ENCODE measurements around the gene COMMD10.
"Not testable (repeated sequence)": the region's sequence is repeated elsewhere in the genome, so short reads cannot be mapped to it uniquely, and the experiment has no call there.

Gene COMMD10

GRCh38 chr5:116084871-116085715 lies at the start of gene COMMD10:
TSS of gene COMMD10 (plus strand) at chr5:116085025.
- peak; percentile 63 for DNase-seq (ENCODE audit: low read depth, low spot score)

GRCh38 chr5:116035123-116035522 lies 49.7 kb upstream of the COMMD10 start:
- DNase-seq (ENCODE audit: low read depth, low spot score): no peak

- no peak for DNase-seq (ENCODE audit: low read depth, low spot score)
Observed at GRCh38 chr5:116037236-116037822, 47.5 kb upstream of the COMMD10 start.

- no peak for DNase-seq (ENCODE audit: low read depth, low spot score)
Observed at GRCh38 chr5:116038817-116039216, 46.0 kb upstream of the COMMD10 start.

GRCh38 chr5:116042375-116042774 lies 42.5 kb upstream of the COMMD10 start:
- no peak for DNase-seq (ENCODE audit: low read depth, low spot score)

GRCh38 chr5:116044073-116044472 lies 40.8 kb upstream of the COMMD10 start:
- no peak for DNase-seq (ENCODE audit: low read depth, low spot score)

- DNase-seq (ENCODE audit: low read depth, low spot score): no peak
Observed at GRCh38 chr5:116045821-116046220, 39.0 kb upstream of the COMMD10 start.

GRCh38 chr5:116046261-116046660 lies 38.6 kb upstream of the COMMD10 start:
- DNase-seq (ENCODE audit: low read depth, low spot score): no peak

GRCh38 chr5:116046823-116047222 lies 38.0 kb upstream of the COMMD10 start:
- no peak for DNase-seq (ENCODE audit: low read depth, low spot score)

- DNase-seq (ENCODE audit: low read depth, low spot score): no peak
Observed at GRCh38 chr5:116058346-116058936, 26.4 kb upstream of the COMMD10 start.

GRCh38 chr5:116062352-116062751 lies 22.5 kb upstream of the COMMD10 start:
- DNase-seq (ENCODE audit: low read depth, low spot score): no peak

- no peak for DNase-seq (ENCODE audit: low read depth, low spot score)
Observed at GRCh38 chr5:116063950-116064349, 20.9 kb upstream of the COMMD10 start.

- no peak for DNase-seq (ENCODE audit: low read depth, low spot score)
Observed at GRCh38 chr5:116068028-116068632, 16.7 kb upstream of the COMMD10 start.

- DNase-seq (ENCODE audit: low read depth, low spot score): no peak
Observed at GRCh38 chr5:116071211-116071610, 13.6 kb upstream of the COMMD10 start.

GRCh38 chr5:116075191-116075831 lies 9.5 kb upstream of the COMMD10 start:
- DNase-seq (ENCODE audit: low read depth, low spot score): no peak

GRCh38 chr5:116076496-116076895 lies 8.3 kb upstream of the COMMD10 start:
- DNase-seq (ENCODE audit: low read depth, low spot score): no peak

GRCh38 chr5:116078199-116078598 lies 6.6 kb upstream of the COMMD10 start:
- no peak for DNase-seq (ENCODE audit: low read depth, low spot score)

GRCh38 chr5:116084287-116084691 lies 536 bp upstream of the COMMD10 start:
- DNase-seq (ENCODE audit: low read depth, low spot score): no peak

GRCh38 chr5:116086309-116086708 lies 1.5 kb downstream of the COMMD10 start:
- DNase-seq (ENCODE audit: low read depth, low spot score): not testable (repeated sequence)

GRCh38 chr5:116088062-116088461 lies 3.2 kb downstream of the COMMD10 start:
- DNase-seq (ENCODE audit: low read depth, low spot score): no peak

- DNase-seq (ENCODE audit: low read depth, low spot score): no peak
Observed at GRCh38 chr5:116090302-116090701, 5.5 kb downstream of the COMMD10 start.

GRCh38 chr5:116091416-116091815 lies 6.6 kb downstream of the COMMD10 start:
- no peak for DNase-seq (ENCODE audit: low read depth, low spot score)
